Measurements from ENCODE around the gene HPN. TPM values are rescaled to one million over a fixed set of nuclear protein-coding genes. Genes with fewer than 3 reads are reported as not detected.

HPN gene
- total and polyA plus RNA-seq, 2 of the 13 experiments (the other 11 are each of a cell fraction or from before 2014, with no cell fraction given), result 46.7 to 261 TPM

GRCh38 chr19:35081201-35081600 is 39.7 kb downstream of the HPN start:
- no peak overlapping the region for H3K4me2 ChIP-seq (ENCODE audit: low read depth, low read length)
- WGBS (ENCODE audit: low lambda C conversion rate), result 30% methylated on average over 2 of the region's 6 CpGs
- in situ Hi-C loops (cut with HindIII; ENCODE audit: extremely low pct_ligation_motif_present, low pct_unique_long_range_greater_than_20kb) (no loop called here), intact Hi-C loops (cut with micrococcal nuclease; ENCODE audit: unreplicated experiment) (no loop called here)
- H2AFZ ChIP-seq (ENCODE audit: low read length), result no peak overlapping the region
- no peak overlapping the region for H3K9ac ChIP-seq (ENCODE audit: insufficient read depth, low read depth, low read length)
- H3K27ac ChIP-seq (ENCODE audit: extremely low read length, insufficient read depth, low read length), result no peak overlapping the region
- no peaks in the 10 kb centered on the region for H3K9me3 ChIP-seq (ENCODE audit: low read length)
- ChIA-PET CTCF (ENCODE audit: low intra/inter-chr PET ratio, low total read pairs) (no interaction called here), POLR2A (interaction anchor here (0.9 kb wide), 1 partner anchor 13 kb away, joined by 3 read pairs; no protein-coding TSS in a partner anchor)
- DNase-seq (ENCODE audit: low spot score) (no peak), ATAC-seq (no peak), FAIRE-seq (no peak)
- peaks cover 8 to 50% of the 10 kb centered on the region in 2 experiments for H3K27me3 ChIP-seq (ENCODE audit: control insufficient read depth in 1 of 2, insufficient read depth in 2 of 2, low read length in 2 of 2)
- H3K36me3 ChIP-seq (replicated peaks in 1 of 2; ENCODE audit: control insufficient read depth in 1 of 2, insufficient read depth in 2 of 2, low read length in 2 of 2), result no peaks in the 10 kb centered on the region
- H3K4me3 ChIP-seq (replicated peaks in 1 of 3; ENCODE audit: insufficient read depth in 1 of 3, low read depth in 2 of 3, low read length in 3 of 3), result no peak overlapping the region
- BruUV-seq (replicated peaks), result no TSS peak
- H4K20me1 ChIP-seq (ENCODE audit: insufficient read depth, low read length), result no peaks in the 10 kb centered on the region
- no peaks in the 10 kb centered on the region for H3K79me2 ChIP-seq (ENCODE audit: insufficient read depth, low read length)
- TF ChIP-seq ZNF792 (CRISPR knock-in tag; IDR thresholded peaks at IDR 0.05) (no peak), HHEX (CRISPR knock-in tag; IDR thresholded peaks at IDR 0.05) (no peak), RCOR2 (CRISPR knock-in tag; IDR thresholded peaks at IDR 0.05) (no peak), SSRP1 (CRISPR knock-in tag; IDR thresholded peaks at IDR 0.05) (no peak), ZNF333 (CRISPR knock-in tag; IDR thresholded peaks at IDR 0.05; ENCODE audit: borderline replicate concordance) (no peak), ZNF670 (CRISPR knock-in tag; IDR thresholded peaks at IDR 0.05; ENCODE audit: borderline replicate concordance) (no peak), HOXA7 (CRISPR knock-in tag; IDR thresholded peaks at IDR 0.05) (no peak), ZNF564 (CRISPR knock-in tag; IDR thresholded peaks at IDR 0.05) (no peak), WIZ (CRISPR knock-in tag; IDR thresholded peaks at IDR 0.05) (no peak)
- H3K4me1 ChIP-seq (ENCODE audit: insufficient read depth, low read length), result peaks cover 9% of the 10 kb centered on the region; the same call in 1 of the 2 replicates

- POLR2A ChIA-PET, result no interaction called here
Measured at GRCh38 chr19:35083691-35084508, 42.4 kb downstream of the HPN start.

More at GRCh38 chr19:35083691-35084508, 42.4 kb downstream of the HPN start:
- Histone ChIP-seq H3K79me2 (ENCODE audit: insufficient read depth, low read length) (no peaks in the 10 kb centered on the region), H3K4me3 (replicated peaks in 1 of 3; ENCODE audit: insufficient read depth in 1 of 3, low read depth in 2 of 3, low read length in 3 of 3) (no peak overlapping the region), H2AFZ (ENCODE audit: low read length) (no peak overlapping the region), H3K9ac (ENCODE audit: insufficient read depth, low read depth, low read length) (no peak overlapping the region), H3K27me3 (ENCODE audit: control insufficient read depth in 1 of 2, insufficient read depth in 2 of 2, low read length in 2 of 2) (peaks cover 2 to 46% of the 10 kb centered on the region in 2 experiments), H3K36me3 (replicated peaks in 1 of 2; ENCODE audit: control insufficient read depth in 1 of 2, insufficient read depth in 2 of 2, low read length in 2 of 2) (no peaks in the 10 kb centered on the region), H4K20me1 (ENCODE audit: insufficient read depth, low read length) (no peaks in the 10 kb centered on the region), H3K27ac (ENCODE audit: extremely low read length, insufficient read depth, low read length) (no peak overlapping the region), H3K4me2 (ENCODE audit: low read depth, low read length) (no peak overlapping the region), H3K9me3 (ENCODE audit: low read length) (no peaks in the 10 kb centered on the region), H3K4me1 (ENCODE audit: insufficient read depth, low read length) (peaks cover 17% of the 10 kb centered on the region)
- FAIRE-seq (no peak), ATAC-seq (no peak), DNase-seq (ENCODE audit: low spot score) (no peak)
- intact Hi-C loops (cut with micrococcal nuclease; ENCODE audit: unreplicated experiment) (no loop called here), in situ Hi-C loops (cut with HindIII; ENCODE audit: extremely low pct_ligation_motif_present, low pct_unique_long_range_greater_than_20kb) (no loop called here)
- CTCF ChIA-PET (ENCODE audit: low intra/inter-chr PET ratio, low total read pairs), result no interaction called here
- 19% methylated on average over 11 of the region's 15 CpGs for WGBS (ENCODE audit: low lambda C conversion rate)
- no TSS peak for BruUV-seq (replicated peaks)
- TF ChIP-seq RFX5 (IDR thresholded peaks at IDR 0.05; ENCODE audit: low read depth, low read length) (no peak), KDM1A (CRISPR knock-in tag; IDR thresholded peaks at IDR 0.05) (no peak)
